Neural cell (in vitro differentiated cells): Measurements from ENCODE around the gene SIRPG.

ENCODE experiments used
- RAD21 ChIP-seq: fragments of 450-650 bp; conservative IDR thresholded peaks from 2 replicates; pipeline ENCODE4 v1.6.1; 2014; ENCODE audit warnings: antibody characterized with exemption, mild to moderate bottlenecking, moderate library complexity
- SMC3 ChIP-seq: fragments of 450-650 bp; conservative IDR thresholded peaks from 2 replicates; pipeline ENCODE4 v1.6.1; 2014; ENCODE audit warnings: antibody characterized with exemption, mild to moderate bottlenecking, moderate library complexity; ENCODE audit not compliant: poor library complexity
- TAF1 ChIP-seq: IDR thresholded peaks from 2 replicates; pipeline ENCODE4 v1.6.1; 2012; ENCODE audit warnings: low read depth
- TF ChIP-seq, protein P1 (sequence below): fragments of 450-650 bp; IDR thresholded peaks from 2 replicates; pipeline ENCODE4 v1.5.1; 2014; ENCODE audit warnings: antibody characterized with exemption, mild to moderate bottlenecking, moderate library complexity; ENCODE audit not compliant: poor library complexity, severe bottlenecking

GRCh38 chr20:1626528-1627199, 30.9 kb downstream of the SIRPG start:
- TF ChIP-seq, protein P1, sequence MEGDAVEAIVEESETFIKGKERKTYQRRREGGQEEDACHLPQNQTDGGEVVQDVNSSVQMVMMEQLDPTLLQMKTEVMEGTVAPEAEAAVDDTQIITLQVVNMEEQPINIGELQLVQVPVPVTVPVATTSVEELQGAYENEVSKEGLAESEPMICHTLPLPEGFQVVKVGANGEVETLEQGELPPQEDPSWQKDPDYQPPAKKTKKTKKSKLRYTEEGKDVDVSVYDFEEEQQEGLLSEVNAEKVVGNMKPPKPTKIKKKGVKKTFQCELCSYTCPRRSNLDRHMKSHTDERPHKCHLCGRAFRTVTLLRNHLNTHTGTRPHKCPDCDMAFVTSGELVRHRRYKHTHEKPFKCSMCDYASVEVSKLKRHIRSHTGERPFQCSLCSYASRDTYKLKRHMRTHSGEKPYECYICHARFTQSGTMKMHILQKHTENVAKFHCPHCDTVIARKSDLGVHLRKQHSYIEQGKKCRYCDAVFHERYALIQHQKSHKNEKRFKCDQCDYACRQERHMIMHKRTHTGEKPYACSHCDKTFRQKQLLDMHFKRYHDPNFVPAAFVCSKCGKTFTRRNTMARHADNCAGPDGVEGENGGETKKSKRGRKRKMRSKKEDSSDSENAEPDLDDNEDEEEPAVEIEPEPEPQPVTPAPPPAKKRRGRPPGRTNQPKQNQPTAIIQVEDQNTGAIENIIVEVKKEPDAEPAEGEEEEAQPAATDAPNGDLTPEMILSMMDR: no peak
- no peak for TF ChIP-seq RAD21
- no peak for TF ChIP-seq TAF1
- no peak for TF ChIP-seq SMC3
